Suprapubic skin (tissue), 4 donors: Measurements from ENCODE around the gene SLC22A17. TPM values are rescaled to one million over a fixed set of nuclear protein-coding genes. Genes with fewer than 3 reads are reported as not detected.
A peak's percentile ranks its signal among the peaks of the same experiment; 100 is the strongest.

Experiments
- DNase-seq, 2 donors: peaks; one replicate each; pipeline ENCODE4 v3.0.0-alpha.2; 2019; ENCODE audit warnings: low spot score in 2 of 2
- H3K27ac ChIP-seq: fragments of 200-600 bp; sonication (generic); one replicate; pipeline ENCODE4 v1.5.1; 2019
- H3K27me3 ChIP-seq: fragments of 200-600 bp; sonication (generic); one replicate; pipeline ENCODE4 v1.5.1; 2019
- H3K36me3 ChIP-seq: fragments of 200-600 bp; sonication (generic); one replicate; pipeline ENCODE4 v1.5.1; 2019
- H3K4me1 ChIP-seq: fragments of 200-600 bp; sonication (generic); one replicate; pipeline ENCODE4 v1.5.1; 2019
- H3K4me3 ChIP-seq: fragments of 200-600 bp; sonication (generic); one replicate; pipeline ENCODE4 v1.5.1; 2019; ENCODE audit warnings: mild to moderate bottlenecking
- H3K9me3 ChIP-seq: fragments of 200-600 bp; sonication (generic); one replicate; pipeline ENCODE4 v1.5.1; 2019
- CTCF ChIP-seq, 2 donors: fragments of 200-600 bp in 1 of 2; fragments of 450-650 bp in 1 of 2; sonication (generic) in 1 of 2; IDR thresholded peaks; one replicate each; pipeline ENCODE4 v1.5.1; 2016 to 2019; ENCODE audit warnings: antibody characterized with exemption in 2 of 2, mild to moderate bottlenecking in 1 of 2, moderate library complexity in 1 of 2
- EP300 ChIP-seq: sonication (generic); formaldehyde crosslinking; IDR thresholded peaks from one replicate; pipeline ENCODE4 v1.6.1; 2017; ENCODE audit warnings: antibody characterized with exemption
- POLR2A ChIP-seq, 2 donors: fragments of 450-650 bp; IDR thresholded peaks; one replicate each; pipeline ENCODE4 v1.6.1; 2017; ENCODE audit warnings: antibody characterized with exemption in 2 of 2, mild to moderate bottlenecking in 2 of 2, moderate library complexity in 2 of 2
- POLR2AphosphoS5 ChIP-seq, 3 donors: sonication (generic); formaldehyde crosslinking; IDR thresholded peaks; one replicate each; pipeline ENCODE4 v1.6.1; 2017; ENCODE audit warnings: antibody characterized with exemption in 3 of 3
- WGBS: methylation state at CpG from one replicate; pipeline ENCODE4 v1.1.5; 2018; 5-methylcytosine and 5-hydroxymethylcytosine counted together
- total RNA-seq, 4 donors: library from RNA; depleted of rRNA; stranded (reverse); fragments of >200 nt; gene quantifications; one replicate each; pipeline ENCODE4 v1.1.0, GENCODE V29; 2016

SLC22A17 gene
- total RNA-seq, 4 donors from 2014 or later, result 15.4 to 67.6 (median 22.5) TPM

- H3K9me3 ChIP-seq, result no peaks in the 10 kb centered on the region
- peaks cover 12% of the 10 kb centered on the region for H3K27me3 ChIP-seq
- TF ChIP-seq CTCF (IDR thresholded peaks at IDR 0.05) (no peak), EP300 (no peak), POLR2A (IDR thresholded peaks at IDR 0.05) (no peak), POLR2AphosphoS5 (IDR thresholded peaks at IDR 0.05) (no peak)
- peaks cover 32% of the 10 kb centered on the region for H3K36me3 ChIP-seq
- H3K4me1 ChIP-seq, result peaks cover 53% of the 10 kb centered on the region
- H3K4me3 ChIP-seq, result no peak overlapping the region
- peak overlapping the region; percentile 55 for H3K27ac ChIP-seq
- peak in 1 of 2 donors; percentile 70 for DNase-seq
Observed at GRCh38 chr14:23361320-23361719, 8.6 kb upstream of the SLC22A17 start.

GRCh38 chr14:23360496-23360895 is 7.8 kb upstream of the SLC22A17 start:
- Histone ChIP-seq H3K4me3 (no peak overlapping the region), H3K36me3 (peaks cover 32% of the 10 kb centered on the region), H3K9me3 (no peaks in the 10 kb centered on the region), H3K27ac (peak overlapping the region; percentile 55), H3K27me3 (peaks cover 10% of the 10 kb centered on the region), H3K4me1 (peaks cover 46% of the 10 kb centered on the region)
- TF ChIP-seq CTCF (IDR thresholded peaks at IDR 0.05) (no peak), POLR2AphosphoS5 (IDR thresholded peaks at IDR 0.05) (no peak), POLR2A (IDR thresholded peaks at IDR 0.05) (no peak), EP300 (no peak)
- 56% methylated on average over 5 of the region's 11 CpGs for WGBS
- peak in 1 of 2 donors; percentile 66 for DNase-seq

GRCh38 chr14:23359722-23360447 is 7.2 kb upstream of the SLC22A17 start:
- 84% methylated on average over 15 of the region's 22 CpGs for WGBS
- H3K4me1 ChIP-seq, result peaks cover 43% of the 10 kb centered on the region
- no peak overlapping the region for H3K4me3 ChIP-seq
- no peaks in the 10 kb centered on the region for H3K9me3 ChIP-seq
- peaks cover 32% of the 10 kb centered on the region for H3K36me3 ChIP-seq
- TF ChIP-seq CTCF (IDR thresholded peaks at IDR 0.05), result no peak
- TF ChIP-seq EP300, result no peak
- TF ChIP-seq POLR2AphosphoS5 (IDR thresholded peaks at IDR 0.05), result no peak
- TF ChIP-seq POLR2A (IDR thresholded peaks at IDR 0.05), result no peak
- H3K27me3 ChIP-seq, result peaks cover 4% of the 10 kb centered on the region
- H3K27ac ChIP-seq, result peak overlapping the region; percentile 55
- peak in 1 of 2 donors; percentile 76 for DNase-seq

GRCh38 chr14:23359167-23359626 is 6.5 kb upstream of the SLC22A17 start:
- H3K27ac ChIP-seq, result no peak overlapping the region
- H3K27me3 ChIP-seq, result no peaks in the 10 kb centered on the region
- no peak for DNase-seq
- no peak overlapping the region for H3K4me3 ChIP-seq
- TF ChIP-seq EP300 (no peak), CTCF (IDR thresholded peaks at IDR 0.05) (no peak), POLR2AphosphoS5 (IDR thresholded peaks at IDR 0.05) (no peak), POLR2A (IDR thresholded peaks at IDR 0.05) (no peak)
- peaks cover 38% of the 10 kb centered on the region for H3K4me1 ChIP-seq
- WGBS, result no CpG with 5 or more reads among the region's 11 CpGs
- no peaks in the 10 kb centered on the region for H3K9me3 ChIP-seq
- peaks cover 32% of the 10 kb centered on the region for H3K36me3 ChIP-seq

GRCh38 chr14:23358553-23359166 is 6.0 kb upstream of the SLC22A17 start:
- Histone ChIP-seq H3K9me3 (no peaks in the 10 kb centered on the region), H3K4me3 (no peak overlapping the region), H3K4me1 (peaks cover 33% of the 10 kb centered on the region), H3K27me3 (no peaks in the 10 kb centered on the region), H3K27ac (no peak overlapping the region), H3K36me3 (peaks cover 32% of the 10 kb centered on the region)
- 87% methylated on average over 10 of the region's 12 CpGs for WGBS
- DNase-seq, result peak in 1 of 2 donors; percentile 75
- TF ChIP-seq POLR2A (IDR thresholded peaks at IDR 0.05) (no peak), POLR2AphosphoS5 (IDR thresholded peaks at IDR 0.05) (no peak), EP300 (no peak), CTCF (IDR thresholded peaks at IDR 0.05) (no peak)
